Right lobe of liver (tissue), 6 donors: ENCODE measurements around the gene SNCAIP. TPM values are rescaled to one million over a fixed set of nuclear protein-coding genes. Genes with fewer than 3 reads are reported as not detected.

Experiments used
- ATAC-seq, 4 donors: fragments of 200-7000 bp; cut with Tn5 transposase; one replicate each; pipeline ENCODE4 v1.9.1; 2020; ENCODE audit warnings: mild to moderate bottlenecking in 4 of 4, moderate library complexity in 4 of 4
- DNase-seq, 3 donors: peaks; one replicate each; pipeline ENCODE4 v3.0.0-alpha.2; 2020
- H3K27ac ChIP-seq, 3 donors: fragments of 200-600 bp; one replicate each; pipeline ENCODE4 v1.8.0; 2022
- H3K27me3 ChIP-seq, 2 donors: fragments of 200-600 bp; one replicate each; pipeline ENCODE4 v1.8.0; 2022
- H3K36me3 ChIP-seq, 4 donors: fragments of 200-600 bp; sonication (generic) in 1 of 4; one replicate each; pipeline versions ENCODE4 v1.5.1 to v1.8.0; 2017 to 2022; ENCODE audit warnings: control low read depth in 1 of 4
- H3K4me1 ChIP-seq, 4 donors: fragments of 200-600 bp; sonication (generic) in 1 of 4; one replicate each; pipeline versions ENCODE4 v1.5.1 to v1.8.0; 2017 to 2022; ENCODE audit warnings: control low read depth in 1 of 4
- H3K4me3 ChIP-seq, 3 donors: fragments of 200-600 bp; one replicate each; pipeline ENCODE4 v1.8.0; 2022
- H3K9me3 ChIP-seq, 4 donors: fragments of 200-600 bp; sonication (generic) in 1 of 4; one replicate each; pipeline versions ENCODE4 v1.5.1 to v1.8.0; 2017 to 2022; ENCODE audit warnings: control low read depth in 1 of 4
- CTCF ChIP-seq, 4 donors: fragments of 200-600 bp in 3 of 4; fragments of 450-650 bp in 1 of 4; IDR thresholded peaks; one replicate each; pipeline versions ENCODE4 v1.5.1 to v1.8.0; 2016 to 2022; ENCODE audit warnings: antibody characterized with exemption in 4 of 4, mild to moderate bottlenecking in 2 of 4
- POLR2A ChIP-seq: fragments of 450-650 bp; IDR thresholded peaks from one replicate; pipeline ENCODE4 v1.6.1; 2017; ENCODE audit warnings: antibody characterized with exemption, mild to moderate bottlenecking
- WGBS: methylation state at CpG from one replicate; pipeline ENCODE4 v1.1.6; 2018; ENCODE audit warnings: low coverage, low lambda C conversion rate; ENCODE audit not compliant: insufficient coverage; ENCODE audit errors: missing lambda C conversion rate; 5-methylcytosine and 5-hydroxymethylcytosine counted together
- intact Hi-C, 2 donors: fragments of 100-400 bp; cut with DNase I; formaldehyde crosslinking; loops; one replicate each; pipeline versions ENCODE4 v1.11.2 to v1.14.1; 2022
- total RNA-seq, 6 experiments: library from RNA; depleted of rRNA in 2 of 6; stranded (reverse); fragments of >200 nt in 2 of 6; fragmentation: NEBNext Ultra II Directional in 3 of 6; extraction: Animal tissue kit (Norgen Biotek cat#: 25700) in 3 of 6; gene quantifications; one replicate each; pipeline versions ENCODE4 v1.1.0 to v1.2.4, GENCODE V29; 2016 to 2023
- donor health status: DM: no; HTN: yes; CAD: no.
- donor health status: DM: no; HTN: no; CAD: no.
- donor health status: DM: no; HTN: no; CAD: no.
- donor health status: DM: no; HTN: yes; CAD: no.
- donor health status: DM: no; HTN: yes; CAD: no.

The SNCAIP gene
- total RNA-seq, 6 experiments from 2014 or later, result 0.19 to 0.65 (median 0.32) TPM; not detected in 1

DNA sequence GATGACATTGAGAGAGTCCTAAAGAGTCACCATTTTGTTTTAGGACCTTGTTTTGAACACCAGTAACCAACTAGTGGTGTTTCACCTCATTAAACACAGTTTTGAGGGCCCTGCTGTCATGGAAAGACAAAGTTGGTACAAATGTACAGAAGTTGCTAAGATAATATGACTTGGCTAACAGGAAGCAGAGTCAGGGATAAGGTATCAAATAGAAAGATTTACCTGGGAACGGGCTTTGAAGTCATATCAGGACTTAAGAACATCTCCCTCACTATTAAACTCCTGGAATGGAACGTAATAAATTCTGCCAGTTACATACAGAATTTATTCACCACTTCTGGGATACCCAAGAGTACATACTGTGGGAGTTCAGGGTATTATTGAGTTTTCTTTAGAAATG, 115.6 kb downstream of the SNCAIP start:
- TF ChIP-seq CTCF (IDR thresholded peaks at IDR 0.05), result no peak
- no peak for TF ChIP-seq POLR2A
- H3K9me3 ChIP-seq, result no peaks in the 10 kb centered on the region
- H3K27me3 ChIP-seq, result no peaks in the 10 kb centered on the region
- intact Hi-C loops, result no loop called here
- H3K4me1 ChIP-seq, result no peaks in the 10 kb centered on the region
- no peak for DNase-seq
- ATAC-seq, result no peak
- H3K27ac ChIP-seq, result no peak overlapping the region
- H3K36me3 ChIP-seq, result no peaks in the 10 kb centered on the region
- 90% methylated on average over 2 of the region's 2 CpGs for WGBS
- no peak overlapping the region for H3K4me3 ChIP-seq

- H3K27ac ChIP-seq, result no peak overlapping the region
- 77% methylated on average over 6 of the region's 7 CpGs for WGBS
- no peaks in the 10 kb centered on the region for H3K9me3 ChIP-seq
- no peaks in the 10 kb centered on the region for H3K27me3 ChIP-seq
- ATAC-seq (no peak), DNase-seq (no peak)
- peaks cover 0 to 1% (median 0%) of the 10 kb centered on the region in 4 donors for H3K4me1 ChIP-seq
- TF ChIP-seq CTCF (IDR thresholded peaks at IDR 0.05), result no peak
- no peak for TF ChIP-seq POLR2A
- H3K4me3 ChIP-seq, result no peak overlapping the region
- intact Hi-C loops, result no loop called here
- no peaks in the 10 kb centered on the region for H3K36me3 ChIP-seq
Measured at GRCh38 chr5:122429545-122430318, 117.7 kb downstream of the SNCAIP start.

DNA sequence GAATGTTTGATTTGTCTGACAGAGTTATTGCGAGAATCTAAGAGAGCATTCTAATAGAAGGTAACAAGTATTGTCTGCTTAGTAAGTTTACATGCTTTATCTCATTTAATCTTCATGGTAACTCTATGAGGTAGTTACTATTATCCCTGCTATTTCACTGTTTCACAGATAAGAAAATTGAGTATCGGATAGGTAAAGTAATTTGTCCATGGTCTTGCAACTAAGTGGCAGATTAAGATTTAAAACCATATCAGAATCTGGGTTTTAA, 118.2 kb downstream of the SNCAIP start:
- Histone ChIP-seq H3K4me3 (no peak overlapping the region), H3K9me3 (no peaks in the 10 kb centered on the region), H3K36me3 (no peaks in the 10 kb centered on the region), H3K27me3 (no peaks in the 10 kb centered on the region), H3K27ac (no peak overlapping the region), H3K4me1 (peaks cover 0 to 6% (median 0%) of the 10 kb centered on the region in 4 donors)
- TF ChIP-seq CTCF (IDR thresholded peaks at IDR 0.05) (no peak), POLR2A (no peak)
- 70% methylated on average over 2 of the region's 2 CpGs for WGBS
- ATAC-seq, result no peak
- DNase-seq, result no peak
- intact Hi-C loops, result no loop called here

GRCh38 chr5:122431298-122431697, 119.3 kb downstream of the SNCAIP start:
- ATAC-seq (no peak), DNase-seq (no peak)
- TF ChIP-seq CTCF (IDR thresholded peaks at IDR 0.05), result no peak
- TF ChIP-seq POLR2A, result no peak
- no peaks in the 10 kb centered on the region for H3K36me3 ChIP-seq
- H3K9me3 ChIP-seq, result no peaks in the 10 kb centered on the region
- peaks cover 0 to 6% (median 0%) of the 10 kb centered on the region in 4 donors for H3K4me1 ChIP-seq
- no peak overlapping the region for H3K27ac ChIP-seq
- intact Hi-C loops, result no loop called here
- WGBS, result 100% methylated on average over 1 of the region's 1 CpG
- H3K4me3 ChIP-seq, result no peak overlapping the region
- H3K27me3 ChIP-seq, result no peaks in the 10 kb centered on the region
